ENCODE data around the gene TXLNG. TPM values are rescaled to one million over a fixed set of nuclear protein-coding genes. Genes with fewer than 3 reads are reported as not detected.

The TXLNG gene
- total and polyA plus RNA-seq, 12 donors: 3.6 to 6.8 (median 5.8) TPM

DNA sequence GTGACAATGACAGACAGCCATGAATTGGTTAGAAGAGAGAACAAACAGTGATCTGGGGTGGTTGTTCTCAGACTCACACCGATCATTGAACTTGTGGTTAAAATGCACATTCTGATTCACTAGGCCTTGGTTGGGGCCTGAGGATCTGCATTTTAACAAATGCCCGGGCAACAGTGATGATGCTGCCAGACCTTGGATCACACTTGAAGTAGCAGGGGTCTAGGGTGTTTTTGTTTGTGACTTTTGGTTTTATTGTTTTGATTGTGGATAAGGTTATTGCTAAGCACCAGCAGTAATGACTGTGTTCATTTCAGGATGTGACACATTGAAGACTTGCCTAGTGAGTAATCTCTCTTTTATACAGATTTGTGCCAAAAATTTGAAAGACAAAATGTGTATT, 36.5 kb downstream of the TXLNG start:
- Histone ChIP-seq H3K27ac (no peak overlapping the region), H3K4me1 (peaks cover 0 to 6% (median 0%) of the 10 kb centered on the region in 9 donors), H3K4me3 (no peak overlapping the region), H3K27me3 (peaks cover 0 to 4% (median 0%) of the 10 kb centered on the region in 7 donors), H3K36me3 (peaks cover 0 to 62% (median 0%) of the 10 kb centered on the region in 9 donors), H3K9me3 (no peaks in the 10 kb centered on the region)
- no peak for ATAC-seq
- intact Hi-C loops (cut with DNase I): loop anchor here in 3 of 10 donors (10.0 kb wide), 2 partner anchors 62 to 222 kb away; no protein-coding TSS in a partner anchor
- TF ChIP-seq, protein P1, sequence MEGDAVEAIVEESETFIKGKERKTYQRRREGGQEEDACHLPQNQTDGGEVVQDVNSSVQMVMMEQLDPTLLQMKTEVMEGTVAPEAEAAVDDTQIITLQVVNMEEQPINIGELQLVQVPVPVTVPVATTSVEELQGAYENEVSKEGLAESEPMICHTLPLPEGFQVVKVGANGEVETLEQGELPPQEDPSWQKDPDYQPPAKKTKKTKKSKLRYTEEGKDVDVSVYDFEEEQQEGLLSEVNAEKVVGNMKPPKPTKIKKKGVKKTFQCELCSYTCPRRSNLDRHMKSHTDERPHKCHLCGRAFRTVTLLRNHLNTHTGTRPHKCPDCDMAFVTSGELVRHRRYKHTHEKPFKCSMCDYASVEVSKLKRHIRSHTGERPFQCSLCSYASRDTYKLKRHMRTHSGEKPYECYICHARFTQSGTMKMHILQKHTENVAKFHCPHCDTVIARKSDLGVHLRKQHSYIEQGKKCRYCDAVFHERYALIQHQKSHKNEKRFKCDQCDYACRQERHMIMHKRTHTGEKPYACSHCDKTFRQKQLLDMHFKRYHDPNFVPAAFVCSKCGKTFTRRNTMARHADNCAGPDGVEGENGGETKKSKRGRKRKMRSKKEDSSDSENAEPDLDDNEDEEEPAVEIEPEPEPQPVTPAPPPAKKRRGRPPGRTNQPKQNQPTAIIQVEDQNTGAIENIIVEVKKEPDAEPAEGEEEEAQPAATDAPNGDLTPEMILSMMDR (IDR thresholded peaks at IDR 0.05): no peak
- no peak for DNase-seq
- WGBS, 2 donors: 82 to 88% methylated on average over 2 of the region's 2 CpGs

DNA sequence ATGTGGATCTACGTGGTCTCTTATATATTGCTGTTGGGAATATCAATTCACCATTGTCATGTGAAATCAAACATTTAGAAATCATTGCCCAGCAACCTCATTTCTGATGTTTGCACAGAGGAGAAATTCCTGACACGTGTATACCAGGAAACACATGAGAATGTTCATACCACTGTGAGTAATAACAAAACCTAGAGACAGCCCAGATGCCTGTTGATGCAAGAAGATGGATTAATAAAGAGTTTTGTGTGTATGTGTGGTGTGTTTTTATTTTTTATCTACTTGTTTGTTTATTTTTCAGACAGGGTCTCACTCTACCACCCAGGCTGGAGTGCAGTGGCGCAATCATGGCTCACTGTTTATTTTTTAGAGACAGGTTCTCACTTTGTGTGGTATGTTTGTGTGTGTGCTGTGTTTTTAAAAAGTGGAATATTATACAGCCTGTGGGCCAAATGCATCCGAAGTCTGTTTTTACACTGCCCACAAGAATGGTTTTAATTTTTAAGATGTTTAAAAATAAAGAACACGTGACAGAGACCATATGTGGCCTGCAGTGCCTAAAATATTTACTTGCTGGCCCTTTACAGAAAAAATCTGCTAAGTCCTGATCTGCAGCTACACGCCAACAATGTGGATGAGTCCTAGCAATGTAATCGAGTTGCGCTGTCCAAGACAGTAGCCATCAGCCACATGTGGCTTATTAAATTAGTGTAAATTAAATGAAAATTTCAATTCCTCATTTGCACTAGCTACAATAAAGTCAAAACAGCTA, 39.2 kb downstream of the TXLNG start:
- Histone ChIP-seq H3K27ac (no peak overlapping the region), H3K27me3 (peaks cover 0 to 4% (median 0%) of the 10 kb centered on the region in 7 donors), H3K4me1 (peaks cover 0 to 12% (median 3%) of the 10 kb centered on the region in 9 donors), H3K36me3 (peaks cover 0 to 55% (median 0%) of the 10 kb centered on the region in 9 donors), H3K9me3 (no peaks in the 10 kb centered on the region), H3K4me3 (no peak overlapping the region)
- WGBS, 2 donors: 85 to 86% methylated on average over 8 of the region's 8 CpGs
- ATAC-seq (no peak), DNase-seq (no peak)
- intact Hi-C loops (cut with DNase I): loop anchor here in 9 of 10 donors (2.0 to 10.0 kb wide), 6 partner anchors 57 to 222 kb away; no protein-coding TSS in a partner anchor
- TF ChIP-seq, protein P1 (IDR thresholded peaks at IDR 0.05): no peak

DNA sequence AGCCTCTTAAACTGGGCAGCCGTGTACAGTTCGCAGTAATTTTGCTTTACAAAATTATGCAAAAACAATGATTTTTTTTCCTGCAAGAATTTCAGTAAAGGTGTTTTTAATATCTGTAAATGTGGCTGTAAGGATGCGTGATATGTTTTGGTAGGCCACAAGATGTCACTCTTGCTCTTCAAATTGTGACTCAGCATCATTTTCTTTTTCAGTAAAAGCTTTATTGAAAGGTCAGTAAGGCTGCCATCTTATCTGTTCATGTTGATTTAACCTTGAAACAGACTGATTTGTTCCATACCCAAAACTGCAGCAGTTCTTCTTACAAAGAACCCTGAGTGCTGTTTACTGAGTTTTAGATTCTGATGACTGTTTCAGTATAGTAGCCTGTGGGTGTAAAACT, 39.9 kb downstream of the TXLNG start:
- Histone ChIP-seq H3K4me1 (peaks cover 0 to 12% (median 3%) of the 10 kb centered on the region in 9 donors), H3K9me3 (no peaks in the 10 kb centered on the region), H3K36me3 (peaks cover 0 to 47% (median 0%) of the 10 kb centered on the region in 9 donors), H3K27me3 (peaks cover 0 to 4% (median 0%) of the 10 kb centered on the region in 7 donors), H3K27ac (peak overlapping the region in 1 of 10 donors; percentile 31), H3K4me3 (no peak overlapping the region)
- ATAC-seq (peak in 1 of 8 donors; percentile 27), DNase-seq (no peak)
- TF ChIP-seq, protein P1 (IDR thresholded peaks at IDR 0.05): peak in 8 of 9 donors; percentile 13 to 64 (median 54)
- WGBS, 2 donors: 61 to 64% methylated on average over 3 of the region's 3 CpGs
- intact Hi-C loops (cut with DNase I): loop anchor here in 8 of 10 donors (5.0 to 10.0 kb wide), 5 partner anchors 56 to 221 kb away; no protein-coding TSS in a partner anchor

DNA sequence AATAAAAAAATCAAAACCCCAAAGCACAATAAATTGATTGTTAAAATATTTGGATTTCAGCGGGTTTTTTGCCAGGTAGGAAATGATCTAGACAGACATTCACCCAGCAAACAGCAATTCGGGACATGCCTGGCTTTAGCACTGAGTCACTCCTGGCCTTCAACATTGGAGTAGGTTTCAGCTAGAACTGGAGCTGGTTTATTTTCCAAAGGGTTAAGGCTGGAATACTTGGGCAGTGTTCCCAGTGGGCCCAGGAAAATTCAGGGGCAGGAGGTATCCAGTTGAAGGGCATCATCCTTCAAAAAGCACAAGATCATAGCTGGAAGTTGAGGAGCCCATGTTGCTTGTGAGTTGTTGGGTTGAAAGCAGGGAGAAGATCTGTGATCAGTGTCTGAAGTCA, 41.0 kb downstream of the TXLNG start:
- H3K27me3 ChIP-seq: peaks cover 0 to 4% (median 0%) of the 10 kb centered on the region in 7 donors
- ATAC-seq: no peak
- peak overlapping the region in 2 of 10 donors; percentile 15 to 31 for H3K27ac ChIP-seq
- no peak overlapping the region for H3K4me3 ChIP-seq
- TF ChIP-seq, protein P1 (IDR thresholded peaks at IDR 0.05): no peak
- H3K4me1 ChIP-seq: peaks cover 0 to 12% (median 3%) of the 10 kb centered on the region in 9 donors
- H3K36me3 ChIP-seq: peaks cover 0 to 48% (median 0%) of the 10 kb centered on the region in 9 donors
- intact Hi-C loops (cut with DNase I): loop anchor here in 8 of 10 donors (5.0 to 10.0 kb wide), 5 partner anchors 55 to 220 kb away; no protein-coding TSS in a partner anchor
- DNase-seq: no peak
- H3K9me3 ChIP-seq: no peaks in the 10 kb centered on the region
- 94 to 96% methylated on average over 2 of the region's 2 CpGs for WGBS, 2 donors
